GM21526 (cell line): Measurements from ENCODE around the gene SNED1.

Source experiments
- ATAC-seq: cut with Tn5 transposase; IDR thresholded peaks from one replicate; pipeline ENCODE4 v1.9.1; 2021; ENCODE audit warnings: moderate library complexity; ENCODE audit not compliant: unreplicated experiment, low FRiP score

SNED1 gene

GRCh38 chr2:240959941-240960308, 38.5 kb upstream of the SNED1 start:
- ATAC-seq, result no peak

DNA sequence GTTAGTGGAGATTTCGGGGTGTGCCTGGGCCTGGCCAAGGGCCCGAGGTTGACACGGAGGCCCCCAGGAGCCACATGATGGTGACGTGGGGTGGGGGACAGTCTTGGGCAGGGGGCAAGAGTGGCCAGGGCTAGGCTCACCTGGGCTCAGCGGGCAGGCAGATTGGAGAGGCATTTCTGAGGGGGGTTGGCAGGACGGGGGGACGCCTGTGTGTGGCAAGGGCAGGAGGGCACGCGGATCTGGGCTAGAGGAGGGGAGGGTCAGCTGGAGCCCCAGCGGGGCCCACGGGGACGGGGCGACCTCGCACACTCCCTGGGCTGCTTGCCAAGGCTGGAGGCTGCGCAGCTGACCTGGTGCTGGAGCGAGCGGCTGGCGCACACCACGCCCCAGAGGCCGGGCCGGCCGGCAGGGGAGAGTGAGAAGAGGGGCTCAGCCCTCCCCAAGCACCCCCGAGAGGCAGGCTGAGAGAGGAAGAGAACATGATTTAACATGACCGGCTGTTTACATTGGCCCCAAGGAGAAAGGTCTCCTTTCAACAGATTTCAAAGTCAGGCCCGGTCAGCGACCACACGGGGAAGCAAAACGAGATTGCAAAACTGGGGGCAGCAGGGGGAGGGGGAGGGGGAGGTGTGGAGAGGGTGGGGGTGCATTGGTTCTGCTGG, 38.0 kb upstream of the SNED1 start:
- no peak for ATAC-seq

DNA sequence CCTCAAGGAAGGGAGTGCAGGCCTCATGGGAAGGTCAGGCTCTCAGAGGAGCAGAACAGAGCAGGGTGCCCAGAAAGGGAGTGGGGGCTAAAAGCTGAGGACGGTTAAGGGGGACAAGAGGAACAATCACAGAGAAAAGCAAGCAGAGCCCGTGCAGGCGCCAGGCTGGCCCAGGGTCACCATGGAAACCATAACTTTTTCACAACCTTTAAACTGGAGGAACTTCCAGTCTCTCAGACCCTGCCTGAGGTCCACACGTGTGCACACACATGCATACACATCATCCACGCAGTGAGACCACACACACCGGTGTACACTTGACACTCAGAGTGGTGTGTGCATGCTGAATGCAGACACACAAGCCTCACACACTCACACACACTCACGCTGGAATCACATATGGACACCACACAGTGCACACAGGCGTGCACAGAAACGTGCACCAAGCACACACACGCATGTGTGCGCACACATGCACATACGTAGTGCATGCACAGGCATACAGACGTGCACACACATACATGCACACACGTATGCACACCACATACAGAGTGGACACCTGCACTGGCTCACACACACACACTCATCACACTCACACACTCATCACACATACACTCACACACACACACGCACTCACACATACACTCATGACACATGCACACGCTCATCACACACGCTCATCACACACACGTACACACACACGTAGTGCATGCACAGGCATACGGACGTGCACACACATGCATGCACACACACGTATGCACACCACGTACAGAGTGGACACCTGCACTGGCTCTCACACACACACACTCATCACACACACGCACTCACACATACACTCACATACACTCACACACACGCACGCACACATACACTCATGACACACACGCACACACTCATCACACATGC, 37.2 kb upstream of the SNED1 start:
- ATAC-seq, result no peak

DNA sequence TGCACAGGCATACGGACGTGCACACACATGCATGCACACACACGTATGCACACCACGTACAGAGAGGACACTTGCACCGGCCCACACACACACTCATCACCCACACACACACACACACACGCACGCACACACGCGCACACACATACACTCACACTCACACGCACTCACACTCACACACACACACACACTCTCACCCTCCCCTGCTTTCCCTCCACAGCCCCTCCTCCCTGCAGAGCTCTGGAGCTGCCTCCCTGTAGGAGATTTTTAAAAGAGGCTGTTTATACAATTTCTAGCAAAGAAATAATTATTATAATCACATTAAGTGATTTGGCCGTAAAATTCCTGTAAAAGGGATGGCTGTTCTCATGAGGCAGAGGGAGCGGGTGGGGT, 36.5 kb upstream of the SNED1 start:
- no peak for ATAC-seq

DNA sequence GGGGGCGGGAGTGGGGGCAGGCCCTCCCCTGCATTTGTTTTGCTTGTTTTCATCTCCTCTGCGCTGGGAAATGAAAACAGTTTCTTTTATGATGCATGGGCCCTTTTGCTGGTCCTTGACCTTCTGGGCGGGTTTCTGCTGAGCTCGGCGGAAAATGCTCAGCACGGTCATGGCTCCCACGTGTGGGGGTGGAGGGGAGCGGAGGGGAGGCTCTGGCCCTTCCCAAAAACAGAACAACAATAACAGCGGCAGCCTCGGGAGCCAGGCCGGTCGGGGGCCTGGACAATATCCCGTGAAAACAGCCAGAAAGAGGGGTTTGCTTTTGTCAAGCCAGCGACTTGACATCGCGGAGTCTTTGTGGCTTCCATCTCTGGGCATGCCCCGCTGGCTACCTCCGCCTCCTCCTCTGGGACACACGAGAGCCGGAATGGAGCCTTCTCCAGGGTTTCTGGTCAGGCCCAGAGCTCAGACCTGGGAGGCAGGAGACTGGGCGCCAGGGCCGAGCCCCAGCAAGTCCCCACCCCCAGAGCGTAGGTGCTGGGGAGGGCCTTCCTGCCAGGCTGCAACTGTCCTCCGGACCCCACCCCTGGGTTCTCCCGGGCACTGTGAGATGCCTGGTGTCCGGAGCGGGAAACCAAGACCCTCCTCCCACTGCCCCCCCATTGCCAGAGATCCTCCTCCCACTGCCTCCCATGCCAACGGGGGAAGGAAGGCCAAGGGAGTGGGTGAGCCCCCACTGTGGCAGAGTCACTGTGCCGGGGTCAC, 35.9 kb upstream of the SNED1 start:
- ATAC-seq, result no peak

- ATAC-seq, result no peak
These were observed 35.2 kb upstream of the SNED1 start for GRCh38 chr2:240963065-240963867.

GRCh38 chr2:240963868-240964703, 34.3 kb upstream of the SNED1 start:
- ATAC-seq, result no peak

- ATAC-seq, result no peak
These were observed 33.6 kb upstream of the SNED1 start for GRCh38 chr2:240964704-240965295.

GRCh38 chr2:240965296-240965904, 33.0 kb upstream of the SNED1 start:
- ATAC-seq, result no peak

DNA sequence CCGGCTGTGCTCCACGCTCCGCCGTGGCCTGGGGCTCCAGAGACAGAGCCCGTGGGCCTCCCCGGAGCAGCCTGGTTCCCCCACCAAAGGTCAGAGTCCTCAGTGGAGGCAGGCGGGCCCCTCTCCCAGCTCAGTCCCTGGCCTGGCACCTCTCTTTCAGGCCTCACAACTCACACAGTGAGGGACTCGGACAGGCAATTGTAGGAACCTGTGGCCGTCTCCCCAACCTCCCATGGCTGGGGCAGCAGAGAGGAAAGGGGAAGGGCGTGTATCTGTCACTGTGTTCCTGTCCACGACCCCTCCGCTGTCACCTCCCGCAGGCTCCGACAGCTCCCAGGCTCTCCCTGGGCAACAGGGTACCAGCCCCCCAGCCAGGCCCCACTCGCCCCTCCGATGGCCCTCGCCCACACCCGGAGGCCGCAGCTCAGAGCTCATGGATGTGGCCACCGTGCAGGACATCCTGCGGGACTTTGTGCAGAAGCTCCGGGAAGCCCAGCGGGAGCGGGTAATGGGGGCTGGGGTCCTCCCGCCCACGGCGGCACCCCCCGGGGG, 32.4 kb upstream of the SNED1 start:
- no peak for ATAC-seq

- no peak for ATAC-seq
These were observed 31.9 kb upstream of the SNED1 start for GRCh38 chr2:240966457-240966905.

- ATAC-seq, result no peak
These were observed 31.3 kb upstream of the SNED1 start for GRCh38 chr2:240966906-240967680.

- no peak for ATAC-seq
These were observed 30.5 kb upstream of the SNED1 start for GRCh38 chr2:240967681-240968621.

- ATAC-seq, result no peak
These were observed 29.4 kb upstream of the SNED1 start for GRCh38 chr2:240968731-240969624.

- ATAC-seq, result no peak
These were observed 28.3 kb upstream of the SNED1 start for GRCh38 chr2:240970104-240970503.

DNA sequence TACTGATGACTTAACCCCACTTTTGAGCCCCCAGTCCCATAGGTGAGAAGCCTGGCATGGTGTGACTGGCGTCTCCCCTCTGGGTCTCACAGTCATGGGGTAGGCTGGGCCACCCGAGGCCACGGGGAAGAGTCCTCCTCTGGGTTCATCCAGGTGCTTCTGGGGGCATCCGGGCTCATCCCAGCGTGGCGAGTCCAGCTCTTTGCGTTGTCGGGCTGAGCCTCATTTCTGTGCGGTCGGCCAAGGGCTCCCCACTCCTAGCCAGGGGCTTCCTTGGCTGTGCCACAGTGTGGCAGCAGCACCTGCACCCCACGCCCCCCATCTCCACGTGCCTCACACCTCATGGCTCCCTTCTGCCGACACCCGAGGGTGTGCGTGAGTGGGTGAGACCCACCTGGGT, 27.6 kb upstream of the SNED1 start:
- ATAC-seq, result no peak
